ENCODE data around the gene LYVE1.

Gene LYVE1

DNA sequence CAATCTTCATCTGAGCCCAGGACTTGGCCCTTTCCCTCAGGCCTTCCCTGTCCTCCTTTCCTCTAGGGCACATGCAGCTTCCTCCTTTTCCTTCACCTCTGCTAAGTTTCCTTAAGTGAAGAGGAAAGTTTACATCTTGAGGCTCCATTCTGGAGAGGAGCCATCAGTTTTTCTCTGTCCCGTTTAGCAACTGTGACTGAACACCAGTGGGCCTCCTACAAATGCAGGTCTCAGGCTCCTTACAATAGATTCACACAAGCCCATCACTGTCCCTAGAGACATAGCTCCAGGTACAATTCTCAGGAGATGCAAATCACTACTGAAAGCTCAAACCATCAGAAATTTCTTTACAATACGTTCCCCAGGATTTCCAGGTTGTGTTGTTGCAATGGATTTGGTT, 23.3 kb upstream of the LYVE1 start:
- no peak for DNase-seq

DNA sequence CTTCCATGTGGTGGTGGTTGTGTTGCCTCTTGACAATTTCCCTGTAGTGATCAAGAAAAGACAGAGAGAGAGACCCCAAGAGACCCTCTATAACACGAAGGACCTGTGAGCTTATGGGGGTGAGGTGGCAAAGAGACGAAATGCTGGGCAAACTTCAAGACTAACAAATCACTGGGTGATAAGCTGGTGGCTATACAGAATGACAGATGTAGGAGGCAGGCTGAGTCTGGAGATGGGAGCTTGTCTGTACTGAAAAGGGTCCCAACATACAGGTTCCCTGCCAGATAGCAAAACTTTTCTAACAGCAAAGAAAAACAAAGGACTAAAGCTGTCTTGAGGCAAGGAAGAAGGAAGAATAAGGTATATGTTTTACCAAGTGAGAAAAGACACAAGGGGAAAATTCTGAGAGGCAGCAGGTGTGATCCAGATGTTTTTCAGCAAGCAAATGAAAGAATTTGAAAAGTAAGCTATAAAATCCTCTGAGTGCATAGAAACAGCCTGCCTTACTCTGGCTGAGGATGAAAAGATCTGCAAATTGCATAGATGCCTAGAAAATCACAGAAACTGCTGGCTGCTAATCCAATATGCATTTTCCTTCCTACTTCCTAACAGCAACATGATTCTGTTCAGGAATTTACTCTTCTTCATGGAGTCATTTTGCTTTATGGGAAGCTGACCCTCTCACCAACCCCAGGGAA, 21.9 kb upstream of the LYVE1 start:
- DNase-seq: no peak

DNA sequence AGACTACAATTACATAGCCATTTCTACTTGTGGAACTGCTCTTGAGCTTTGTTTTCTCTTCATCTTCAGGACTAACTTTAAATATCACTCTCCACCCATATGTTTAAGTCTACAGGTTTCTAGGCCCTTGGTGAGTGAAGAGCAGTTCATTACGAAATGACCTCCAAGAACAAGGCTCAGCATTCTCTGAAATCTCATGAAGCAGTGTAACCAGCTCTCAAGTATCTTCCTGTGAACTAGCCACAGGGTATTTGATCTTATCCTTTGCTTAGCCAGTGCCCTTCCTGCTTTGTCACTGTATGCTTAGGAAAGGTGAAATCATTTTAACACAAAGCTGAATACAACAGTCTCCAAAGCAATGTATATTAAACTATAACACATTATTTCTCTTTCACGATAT, 20.4 kb upstream of the LYVE1 start:
- DNase-seq: no peak

DNA sequence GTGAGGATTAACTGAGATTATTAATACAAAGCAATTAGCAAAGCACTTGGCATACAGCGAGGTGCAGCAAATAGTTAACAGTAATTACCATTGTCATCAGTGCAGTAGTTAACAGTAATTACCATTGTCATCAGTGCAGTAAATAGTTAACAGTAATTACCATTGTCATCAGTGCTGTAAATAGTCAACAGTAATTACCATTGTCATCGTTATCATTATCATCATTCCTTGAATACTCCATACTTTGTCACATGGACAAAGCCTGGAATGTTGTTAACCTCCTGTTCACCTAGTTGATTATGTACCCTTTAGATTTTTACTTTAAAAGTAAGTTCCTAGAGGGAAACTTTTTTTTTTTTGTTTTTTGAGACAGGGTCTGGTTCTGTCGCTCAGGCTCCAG, 19.5 kb upstream of the LYVE1 start:
- no peak for DNase-seq

DNA sequence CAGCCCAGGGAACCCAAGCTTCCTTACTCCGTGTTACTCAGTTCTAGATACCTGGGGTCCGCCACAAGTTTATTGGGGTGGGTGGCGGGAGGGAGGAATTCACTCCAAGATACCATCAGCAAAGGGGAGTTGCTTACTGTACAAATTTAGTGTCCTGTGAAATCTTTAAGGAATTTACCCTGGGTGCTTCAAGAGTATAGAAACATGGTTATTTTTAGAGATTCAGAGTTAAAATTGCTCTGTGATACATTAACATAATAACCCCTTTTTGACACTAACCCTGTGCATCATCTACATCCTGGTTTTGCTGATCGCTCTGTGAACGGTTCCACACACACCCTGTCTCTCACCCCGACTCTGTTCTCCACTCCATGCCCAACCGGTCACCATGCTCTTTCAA, 18.9 kb upstream of the LYVE1 start:
- no peak for DNase-seq

DNA sequence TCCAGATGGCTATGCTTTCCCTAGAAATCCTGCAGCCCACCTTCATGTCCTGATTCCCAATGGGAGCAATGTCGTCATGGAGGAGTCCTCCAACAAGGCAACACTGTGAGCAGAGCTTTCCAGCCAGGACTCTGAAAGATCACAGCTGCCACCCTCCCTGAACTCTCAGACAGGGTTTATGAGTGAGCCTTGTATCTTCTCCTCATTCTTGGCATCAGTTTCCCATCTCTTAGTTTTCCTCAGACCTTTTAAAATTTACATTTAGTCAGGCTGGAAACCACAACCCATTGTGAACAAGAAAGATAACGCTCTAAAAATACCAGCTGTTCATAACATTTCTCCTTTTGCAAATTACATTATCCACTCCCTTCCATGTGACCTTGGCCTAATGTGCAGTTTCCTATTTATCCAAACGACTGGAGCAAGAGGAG, 15.6 kb upstream of the LYVE1 start:
- DNase-seq: no peak

DNA sequence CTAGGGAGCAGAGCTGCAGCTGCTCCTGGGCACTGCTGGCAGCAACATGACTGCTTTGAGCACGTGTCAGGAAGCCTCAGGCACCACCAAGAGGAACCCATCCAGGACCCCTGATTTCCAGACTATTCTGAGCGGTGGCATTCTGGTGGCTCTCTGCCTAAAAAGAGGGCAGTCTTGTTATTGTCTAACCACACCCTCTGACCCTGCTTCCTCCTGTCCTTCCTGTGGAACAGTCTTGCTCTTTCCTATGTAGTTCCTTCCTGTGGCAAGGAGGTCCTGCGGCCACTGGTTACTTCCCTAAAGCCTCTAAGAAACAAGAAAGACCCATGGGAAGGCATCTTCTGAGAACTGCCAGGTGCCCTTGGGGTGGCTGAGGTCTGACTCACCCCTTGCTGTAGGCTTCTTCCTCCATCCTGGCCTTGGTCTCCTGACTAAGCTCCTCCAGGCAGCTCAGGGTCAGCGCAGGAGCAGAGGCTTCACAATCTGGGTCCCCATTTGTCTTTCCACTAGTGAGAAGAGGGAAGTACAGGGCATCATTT, 13.1 kb upstream of the LYVE1 start:
- DNase-seq: no peak

DNA sequence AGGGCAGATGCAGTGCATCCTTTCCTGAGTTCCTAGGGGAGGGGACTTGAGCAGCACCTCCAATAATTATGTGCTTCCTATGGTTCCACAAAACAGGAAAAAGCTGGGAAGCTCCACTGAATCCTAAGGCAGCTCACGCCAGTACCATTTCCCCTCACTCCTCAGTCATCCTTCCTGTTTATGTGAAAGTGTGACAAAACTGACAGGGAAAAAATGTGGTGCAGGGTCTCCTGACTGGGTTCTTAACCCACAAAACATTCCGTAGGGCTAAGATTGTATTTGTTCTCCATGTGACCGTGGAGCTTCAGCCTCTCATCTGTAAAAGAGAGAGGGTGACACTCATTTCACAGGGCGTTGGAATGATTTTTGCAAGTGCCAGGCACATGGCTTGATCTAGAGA, 12.2 kb upstream of the LYVE1 start:
- no peak for DNase-seq

DNA sequence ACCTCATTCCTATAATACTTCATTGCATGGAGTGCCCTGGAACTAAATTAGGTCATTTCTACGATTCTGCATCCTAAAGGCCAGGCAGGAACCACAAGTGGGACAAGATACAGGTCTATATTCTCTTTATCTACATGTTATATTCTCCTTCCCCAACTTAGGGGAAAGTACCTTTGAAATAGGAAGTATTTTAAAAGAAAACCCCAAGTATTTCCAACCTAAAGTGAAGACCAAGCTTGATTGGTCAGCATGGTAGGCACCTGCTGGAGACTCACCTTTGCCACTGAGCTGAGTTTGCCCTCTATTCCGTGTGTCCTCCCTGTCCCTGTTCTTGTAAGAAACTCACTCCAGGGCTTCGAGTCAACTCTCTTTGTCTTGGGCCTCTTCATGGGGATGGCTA, 11.2 kb upstream of the LYVE1 start:
- DNase-seq: no peak

DNA sequence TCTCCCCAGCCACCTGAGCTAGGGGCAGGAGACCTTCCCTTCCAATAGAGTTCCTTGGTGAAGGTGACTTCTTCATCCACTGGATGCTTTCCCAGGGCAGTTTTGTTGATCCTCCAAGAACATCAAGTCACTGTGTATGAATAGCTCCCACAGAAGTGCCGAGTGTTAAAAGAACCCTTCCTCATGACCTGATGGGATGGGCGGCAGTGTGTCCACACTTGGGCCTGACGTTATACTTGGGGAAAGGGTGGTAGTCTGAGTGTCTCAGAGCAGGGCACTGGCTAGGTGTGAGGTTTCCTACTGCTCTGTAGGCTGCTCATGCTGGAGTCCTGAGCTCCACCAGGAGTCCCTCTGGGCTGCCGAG, 7.6 kb upstream of the LYVE1 start:
- DNase-seq: no peak

DNA sequence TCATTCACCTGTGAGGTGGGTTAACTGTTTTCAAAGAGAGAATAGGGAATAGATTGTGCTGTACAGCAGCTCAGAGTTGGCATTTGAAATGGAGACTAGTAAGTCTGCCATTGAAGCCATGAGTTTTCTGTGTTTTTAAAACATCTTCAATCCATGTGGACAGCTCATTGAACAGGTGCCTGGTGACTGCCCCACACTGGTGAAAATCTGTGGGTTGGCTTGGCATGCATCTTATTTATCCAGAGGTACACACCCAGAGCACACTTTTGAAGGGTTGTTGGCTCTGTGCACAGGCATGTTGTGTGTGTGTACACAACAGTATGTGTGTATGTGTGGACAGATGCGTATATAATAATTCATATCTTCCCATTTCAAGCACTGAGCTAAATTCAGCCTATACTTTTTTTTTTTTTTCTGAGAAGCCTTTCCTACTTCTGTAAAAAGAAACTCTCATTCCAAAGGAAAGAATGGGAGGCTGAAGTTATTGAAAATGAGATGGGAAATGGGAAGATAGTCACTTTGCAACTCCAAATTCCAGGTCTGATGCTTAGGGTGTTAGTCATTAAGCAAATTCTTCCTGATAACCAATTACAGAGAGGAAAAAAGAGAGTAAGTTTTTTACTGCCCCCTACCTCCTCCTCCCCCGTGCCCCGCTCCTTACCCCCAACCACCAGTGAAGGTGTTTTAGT, 7.0 kb upstream of the LYVE1 start:
- no peak for DNase-seq

DNA sequence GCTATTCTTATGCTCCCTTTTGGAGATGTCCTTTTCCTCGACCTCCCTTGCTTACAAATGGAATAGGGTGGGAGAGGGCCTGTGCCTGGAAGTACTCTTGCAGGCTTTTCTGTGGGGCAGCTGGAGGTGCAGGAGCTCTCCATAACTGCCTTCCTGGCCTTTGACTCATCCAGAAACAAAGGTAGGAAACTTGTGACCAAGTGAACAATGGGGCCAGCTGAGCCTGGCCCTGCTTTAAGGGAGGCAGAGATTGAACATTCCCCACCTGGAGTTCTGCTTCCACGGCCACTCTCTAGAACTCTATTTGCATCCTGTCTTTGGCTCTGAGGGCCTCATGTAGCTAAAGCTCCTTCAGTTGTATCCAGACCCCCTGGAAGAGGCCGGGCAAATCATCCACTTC, 5.1 kb upstream of the LYVE1 start:
- DNase-seq: no peak

DNA sequence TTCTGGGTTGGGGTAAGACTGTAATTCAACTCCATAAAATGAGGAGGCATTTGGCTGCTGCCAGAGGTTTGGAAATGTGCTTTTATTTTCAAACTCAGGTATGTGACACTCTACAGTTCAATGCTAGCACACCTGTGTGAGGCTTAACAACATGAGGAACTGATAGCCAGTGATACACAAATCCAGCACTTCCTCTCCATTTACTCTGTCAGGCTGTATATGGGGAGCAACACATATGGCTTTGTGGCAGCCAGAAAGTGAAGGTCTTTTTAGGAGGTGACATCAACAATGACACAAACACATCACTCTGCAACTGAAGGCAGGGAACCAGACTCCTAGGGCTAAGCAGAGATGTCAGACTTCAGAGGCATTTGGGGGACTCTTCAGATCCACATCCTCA, 4.6 kb upstream of the LYVE1 start:
- DNase-seq: no peak

DNA sequence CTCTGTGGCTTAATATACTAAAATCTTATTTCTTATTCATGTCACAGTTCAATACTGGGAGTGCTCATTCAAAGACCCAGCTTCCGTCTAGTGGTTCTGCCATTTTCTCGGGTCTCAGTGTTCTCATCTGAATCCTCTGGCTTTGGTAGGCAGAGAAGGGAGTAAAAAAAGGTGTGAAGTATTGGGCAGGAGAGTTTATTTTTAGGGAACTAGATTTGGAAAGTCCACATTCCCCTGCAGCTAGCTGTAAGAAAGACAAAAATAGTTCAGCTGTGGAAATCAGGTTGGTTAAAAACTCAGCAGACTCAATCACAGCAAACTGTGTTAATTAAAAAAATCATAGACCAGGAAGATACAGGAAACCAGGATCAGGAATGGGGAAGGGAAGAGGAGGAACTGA, 4.1 kb upstream of the LYVE1 start:
- no peak for DNase-seq

DNA sequence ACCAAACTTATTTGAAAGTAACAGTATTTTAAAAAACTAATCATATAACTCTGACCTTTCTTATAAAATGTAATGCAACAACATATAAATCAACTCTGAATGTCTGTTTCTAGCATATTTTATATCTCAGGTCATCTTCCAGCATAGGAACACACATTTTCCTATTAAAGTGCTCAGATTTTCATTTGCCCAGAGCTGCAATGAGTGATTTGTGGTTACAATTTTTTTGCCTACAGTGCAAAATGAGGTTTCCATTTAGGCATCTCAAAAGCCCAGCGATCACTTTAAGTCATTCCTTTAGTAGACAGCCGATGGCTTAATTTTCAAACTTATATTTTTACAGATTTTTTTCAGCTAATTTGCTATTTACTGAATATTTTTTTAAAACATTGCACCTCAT, 1.0 kb downstream of the LYVE1 start:
- DNase-seq: no peak

DNA sequence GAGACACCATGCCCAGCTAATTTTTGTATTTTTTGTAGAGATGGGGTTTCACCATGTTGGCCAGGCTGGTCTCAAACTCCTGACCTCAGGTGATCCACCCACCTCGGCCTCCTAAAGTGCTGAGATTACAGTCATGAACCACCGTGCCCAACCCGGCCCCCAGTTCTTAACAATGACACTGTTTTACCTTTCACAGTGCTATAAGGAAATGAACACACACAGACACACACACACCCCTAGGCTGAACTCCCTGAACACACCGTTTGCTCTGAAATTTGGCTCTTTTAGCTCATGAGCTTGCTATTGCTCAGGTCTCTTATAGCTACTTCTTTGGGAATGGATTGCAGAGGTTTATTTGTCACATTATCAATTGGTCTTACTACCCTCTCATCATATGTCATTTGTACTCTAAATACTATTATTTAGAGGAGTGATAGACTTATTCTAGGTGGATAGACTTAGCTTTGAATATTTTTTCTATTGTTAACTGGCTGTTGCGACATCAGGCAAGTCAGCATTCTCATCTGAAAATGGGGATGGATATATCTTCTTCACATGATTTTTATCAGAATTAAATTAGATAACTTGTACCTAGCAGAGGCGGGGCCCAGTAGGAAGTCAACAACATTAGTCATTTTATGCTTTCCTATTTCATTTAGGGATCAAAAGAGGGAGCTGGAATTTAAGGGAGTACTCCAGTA, 2.1 kb downstream of the LYVE1 start:
- no peak for DNase-seq

DNA sequence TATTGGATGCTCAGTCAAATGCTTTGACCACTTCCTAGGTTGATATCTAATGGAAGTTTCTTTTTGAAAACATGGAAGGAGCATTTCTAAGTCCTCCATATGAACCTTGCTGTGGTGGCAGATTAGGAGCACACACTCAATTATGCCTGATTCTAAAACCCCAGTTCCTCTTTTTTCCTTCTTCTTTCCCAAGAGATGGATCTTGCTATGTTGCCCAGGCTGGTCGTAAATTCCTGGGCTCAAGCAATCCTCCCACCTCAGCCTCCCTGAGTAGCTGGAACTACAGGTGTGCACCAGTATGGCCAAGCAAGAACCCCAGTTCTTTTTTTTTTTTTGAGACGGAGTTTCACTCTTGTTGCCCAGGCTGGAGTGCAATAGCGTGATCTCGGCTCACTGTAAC, 3.0 kb downstream of the LYVE1 start:
- DNase-seq: no peak

DNA sequence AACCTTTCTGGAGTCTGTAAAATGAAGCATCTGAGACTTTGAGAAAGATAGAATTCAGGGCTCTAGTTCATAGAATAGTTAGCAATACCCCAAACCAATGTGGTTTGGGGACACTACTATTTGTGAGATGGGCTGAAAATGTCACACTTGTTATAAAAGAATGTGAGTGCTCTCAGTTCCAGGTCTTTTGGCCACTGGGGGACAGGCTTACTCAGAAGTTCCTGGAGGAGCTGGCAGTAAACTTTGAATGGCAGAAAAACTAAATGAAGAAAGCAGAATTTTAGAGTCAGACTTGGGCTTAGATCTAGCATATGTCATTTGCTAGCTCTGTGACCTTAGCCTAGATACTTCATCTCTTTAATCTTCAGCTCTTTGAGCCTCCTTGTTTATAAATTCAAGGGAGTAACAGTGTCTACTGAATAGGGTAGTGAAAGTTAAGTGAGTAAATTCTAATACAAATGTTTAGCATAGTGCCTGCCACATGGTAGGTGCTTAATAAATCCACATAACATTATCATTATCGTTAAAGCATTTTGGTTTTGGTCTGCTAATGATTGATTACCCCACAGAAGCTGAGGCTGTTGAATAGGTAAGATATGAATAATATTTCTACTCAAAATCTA, 3.7 kb downstream of the LYVE1 start:
- DNase-seq: no peak

DNA sequence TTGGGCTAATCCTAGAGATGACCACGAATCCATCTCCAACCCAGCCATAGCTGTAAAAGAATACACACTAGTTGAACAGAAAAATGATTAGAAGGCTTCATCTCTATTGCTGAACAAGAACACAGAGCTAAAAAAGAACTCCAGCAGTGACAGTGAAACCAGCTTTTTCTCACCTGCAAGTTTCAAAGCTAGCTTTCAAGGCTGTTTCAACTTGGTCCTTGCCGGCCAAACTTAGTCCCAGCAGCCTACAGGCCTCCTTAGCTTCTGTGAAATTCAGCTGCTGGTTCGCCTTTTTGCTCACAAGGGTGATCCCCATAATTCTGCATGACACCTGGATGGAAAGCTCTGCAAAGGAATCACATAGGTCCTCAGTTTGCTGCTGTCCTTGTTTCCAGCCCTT, 4.4 kb downstream of the LYVE1 start:
- no peak for DNase-seq

DNA sequence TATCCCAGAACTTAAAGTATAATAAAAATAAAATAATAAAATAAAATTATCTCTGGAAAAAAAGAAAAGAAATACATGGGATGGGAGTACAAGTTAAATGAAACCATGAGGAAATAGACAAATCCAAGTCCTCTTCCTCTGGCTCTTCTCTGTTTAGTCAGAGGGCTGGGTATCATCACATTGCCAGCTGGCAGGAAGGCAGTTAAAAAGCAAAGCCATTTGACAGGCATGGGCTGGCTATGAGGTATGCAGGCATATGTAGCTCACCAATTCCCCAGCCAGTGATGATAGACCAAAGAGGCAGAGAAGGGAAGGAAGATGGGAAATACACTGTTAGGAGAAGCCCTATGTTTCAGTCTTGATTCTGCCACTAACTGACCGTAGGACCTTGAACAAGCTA, 6.5 kb downstream of the LYVE1 start:
- no peak for DNase-seq

DNA sequence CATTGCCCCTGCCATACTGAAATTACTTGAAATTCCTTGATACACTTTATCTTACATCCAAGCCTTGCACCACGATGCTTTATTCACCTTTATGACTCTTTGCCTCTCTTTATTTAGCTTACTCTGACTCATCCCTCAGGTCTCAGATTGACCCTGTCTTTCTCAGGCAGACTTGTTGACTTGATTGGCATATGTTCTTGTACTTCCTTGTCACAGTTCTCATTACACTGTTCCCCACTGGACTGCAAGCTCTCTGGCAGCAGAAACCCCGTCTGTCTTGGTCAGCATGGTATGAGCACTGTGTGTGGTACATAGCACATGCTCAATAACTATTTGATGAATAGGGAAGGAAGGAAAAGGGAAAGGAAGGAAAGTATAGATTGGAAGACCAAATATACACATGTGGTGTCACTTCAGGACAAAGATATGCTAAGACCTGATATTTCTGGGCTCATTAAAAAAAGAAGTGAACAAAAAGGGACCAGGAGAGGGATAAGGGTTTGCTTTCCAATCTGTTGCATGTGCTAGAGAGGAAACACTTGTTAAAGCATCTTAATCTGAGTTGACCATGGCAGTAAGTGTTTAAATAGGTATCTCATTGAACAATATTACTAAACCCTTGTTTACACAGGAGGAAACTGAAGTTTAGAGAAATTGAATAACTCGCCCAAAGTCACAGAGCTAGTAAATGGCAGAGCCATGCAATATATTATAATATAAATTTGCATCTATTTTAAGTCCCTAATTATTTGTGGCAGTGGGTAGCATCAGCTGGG, 7.2 kb downstream of the LYVE1 start:
- DNase-seq: no peak

DNA sequence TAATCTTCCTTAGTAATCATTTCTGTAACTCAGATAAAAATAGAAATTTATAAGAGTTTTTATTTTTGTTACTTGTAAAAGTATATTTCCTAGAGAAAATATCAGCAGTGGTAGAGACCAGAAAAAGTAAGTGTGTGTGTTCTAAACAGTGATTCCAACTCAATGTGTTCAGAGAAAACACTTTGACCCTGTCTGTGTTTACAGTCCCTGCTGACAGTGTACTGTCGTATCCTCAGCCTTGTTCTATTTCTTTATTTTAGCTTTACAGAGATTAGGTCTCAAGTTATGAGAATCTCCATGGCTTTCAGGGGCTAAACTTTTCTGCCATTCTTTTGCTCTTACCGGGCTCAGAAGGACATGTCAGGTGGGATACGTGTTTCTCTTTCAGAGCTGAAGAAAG, 10.2 kb downstream of the LYVE1 start:
- no peak for DNase-seq

DNA sequence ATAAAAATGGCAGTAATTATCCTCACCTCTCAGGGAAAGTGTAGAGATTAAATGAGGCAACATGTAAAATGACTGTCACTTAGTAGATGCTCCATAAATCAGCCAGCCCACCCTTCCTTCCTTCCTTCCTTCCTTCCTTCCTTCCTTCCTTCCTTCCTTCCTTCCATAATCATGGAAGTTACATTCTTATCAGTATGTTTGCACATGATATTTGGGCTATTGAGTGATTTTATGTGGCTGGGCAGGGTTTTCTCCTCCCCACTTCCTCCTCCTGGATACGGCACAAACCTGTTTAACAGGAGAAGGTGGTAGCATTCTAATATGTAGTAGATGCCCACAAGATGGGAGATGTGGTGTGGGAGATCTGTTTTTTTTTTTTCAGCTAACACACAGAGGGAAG, 11.9 kb downstream of the LYVE1 start:
- DNase-seq: no peak
